ENCODE measurements around the gene DDX47. TPM values are rescaled to one million over a fixed set of nuclear protein-coding genes. Genes with fewer than 3 reads are reported as not detected.

The DDX47 gene
- total and polyA plus RNA-seq, 9 of the 15 experiments (the other 6 are each of a cell fraction or from before 2014, with no cell fraction given) = 39.4 to 186 (median 64.4) TPM

DNA sequence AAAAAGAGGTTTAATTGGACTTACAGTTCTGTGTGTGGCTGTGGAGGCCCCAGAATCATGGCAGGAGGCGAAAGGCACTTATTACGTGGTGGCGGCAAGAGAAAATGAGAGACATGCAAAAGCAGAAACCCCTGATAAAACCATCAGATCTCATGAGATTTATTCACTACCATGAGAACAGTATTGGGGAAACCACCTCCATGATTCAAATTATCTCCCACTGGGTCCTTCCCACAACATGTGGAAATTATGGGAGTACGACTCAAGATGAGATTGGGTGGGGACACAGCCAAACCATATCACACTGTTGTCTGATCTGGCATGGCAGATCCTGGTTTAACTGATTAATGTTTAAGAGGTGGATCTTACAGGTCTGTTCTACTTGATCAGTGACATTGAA is 5.6 kb downstream of the DDX47 start:
- no peak for DNase-seq (ENCODE audit: extremely low read depth in 1 of 4, low spot score in 3 of 4)
- peaks cover 51% of the 10 kb centered on the region for H3K79me2 ChIP-seq (ENCODE audit: control insufficient read depth, insufficient read depth, low read length)
- intact Hi-C loops (cut with micrococcal nuclease) = no loop called here
- no peak overlapping the region for H2AFZ ChIP-seq (ENCODE audit: low read depth, low read length)
- H3K4me1 ChIP-seq (replicated peaks in 1 of 2; ENCODE audit: control insufficient read depth in 2 of 2, insufficient read depth in 2 of 2, low read length in 2 of 2) = peaks cover 4 to 5% of the 10 kb centered on the region in 2 experiments; a peak in 3 of 5 replicates
- H3K36me3 ChIP-seq (ENCODE audit: control insufficient read depth, insufficient read depth, low read length) = peaks cover 79% of the 10 kb centered on the region
- in situ Hi-C loops (cut with MboI) = no loop called here
- POLR2A ChIA-PET = no interaction called here
- 86% methylated on average over 4 of the region's 4 CpGs for WGBS (ENCODE audit: insufficient coverage, low coverage, missing lambda C conversion rate)
- H3K9ac ChIP-seq (ENCODE audit: insufficient read depth in 1 of 2, low read depth in 2 of 2, low read length in 2 of 2) = no peak overlapping the region
- no peaks in the 10 kb centered on the region for H3K9me3 ChIP-seq (replicated peaks; ENCODE audit: control insufficient read depth, insufficient read depth, low read depth, low read length)
- no peak overlapping the region for H3K4me2 ChIP-seq (ENCODE audit: insufficient read depth, low read length)
- ATAC-seq = no peak
- no TSS peak for BruUV-seq (replicated peaks)
- no peaks in the 10 kb centered on the region for H3K27me3 ChIP-seq (ENCODE audit: control insufficient read depth in 2 of 2, insufficient read depth in 2 of 2, low read length in 2 of 2)
- FAIRE-seq = no peak
- H3K9me1 ChIP-seq (ENCODE audit: control insufficient read depth, insufficient read depth, low read length) = no peaks in the 10 kb centered on the region
- no peak for TF ChIP-seq ZNF830 (CRISPR knock-in tag; IDR thresholded peaks at IDR 0.05)
- H3K4me3 ChIP-seq = no peak overlapping the region
- CTCF ChIA-PET (ENCODE audit: low intra/inter-chr PET ratio) = no interaction called here
- no peaks in the 10 kb centered on the region for H4K20me1 ChIP-seq (replicated peaks; ENCODE audit: control insufficient read depth, insufficient read depth, low read length)
- H3K27ac ChIP-seq (ENCODE audit: extremely low read depth, low read depth, low read length) = no peak overlapping the region

DNA sequence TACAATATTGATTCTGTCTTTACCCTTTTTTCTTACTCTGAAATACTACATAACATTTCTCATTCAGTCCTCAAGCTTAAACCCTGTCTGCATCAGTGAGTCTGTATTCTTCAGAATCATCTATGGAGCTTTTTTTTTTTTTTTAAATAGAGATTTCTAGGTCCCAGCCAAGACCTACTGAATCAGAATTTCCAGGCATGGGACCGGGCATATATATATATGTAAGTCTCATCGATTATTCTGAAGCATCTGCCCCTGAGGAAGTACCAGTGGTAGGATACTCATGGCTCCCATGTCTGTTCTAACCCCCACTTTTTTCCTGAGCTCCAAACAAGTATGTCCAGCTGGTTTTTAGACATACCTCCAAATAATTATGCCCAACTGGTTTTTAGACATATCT is 6.1 kb downstream of the DDX47 start:
- H3K9me1 ChIP-seq (ENCODE audit: control insufficient read depth, insufficient read depth, low read length) = no peaks in the 10 kb centered on the region
- H3K27me3 ChIP-seq (ENCODE audit: control insufficient read depth in 2 of 2, insufficient read depth in 2 of 2, low read length in 2 of 2) = no peaks in the 10 kb centered on the region
- ATAC-seq = no peak
- no TSS peak for BruUV-seq (replicated peaks)
- H3K27ac ChIP-seq (ENCODE audit: extremely low read depth, low read depth, low read length) = no peak overlapping the region
- peaks cover 4 to 5% of the 10 kb centered on the region in 2 experiments; a peak in 3 of 5 replicates for H3K4me1 ChIP-seq (replicated peaks in 1 of 2; ENCODE audit: control insufficient read depth in 2 of 2, insufficient read depth in 2 of 2, low read length in 2 of 2)
- no peak overlapping the region for H3K4me2 ChIP-seq (ENCODE audit: insufficient read depth, low read length)
- TF ChIP-seq NR1H2 (CRISPR knock-in tag; IDR thresholded peaks at IDR 0.05) = no peak
- intact Hi-C loops (cut with micrococcal nuclease) = no loop called here
- no peak for FAIRE-seq
- no peaks in the 10 kb centered on the region for H3K9me3 ChIP-seq (replicated peaks; ENCODE audit: control insufficient read depth, insufficient read depth, low read depth, low read length)
- H3K9ac ChIP-seq (ENCODE audit: insufficient read depth in 1 of 2, low read depth in 2 of 2, low read length in 2 of 2) = no peak overlapping the region
- H3K79me2 ChIP-seq (ENCODE audit: control insufficient read depth, insufficient read depth, low read length) = peaks cover 45% of the 10 kb centered on the region
- no peak overlapping the region for H3K4me3 ChIP-seq
- CTCF ChIA-PET (ENCODE audit: low intra/inter-chr PET ratio) = no interaction called here
- POLR2A ChIA-PET = no interaction called here
- H4K20me1 ChIP-seq (replicated peaks; ENCODE audit: control insufficient read depth, insufficient read depth, low read length) = no peaks in the 10 kb centered on the region
- no peak overlapping the region for H2AFZ ChIP-seq (ENCODE audit: low read depth, low read length)
- in situ Hi-C loops (cut with MboI) = no loop called here
- peaks cover 83% of the 10 kb centered on the region for H3K36me3 ChIP-seq (ENCODE audit: control insufficient read depth, insufficient read depth, low read length)
- WGBS (ENCODE audit: insufficient coverage, low coverage, missing lambda C conversion rate) = 83% methylated on average over 2 of the region's 2 CpGs
- no peak for DNase-seq (ENCODE audit: extremely low read depth in 1 of 4, low spot score in 3 of 4)
